Gastroesophageal sphincter (tissue), 4 donors: ENCODE results near the gene TRIM69. TPM values are rescaled to one million over a fixed set of nuclear protein-coding genes. Genes with fewer than 3 reads are reported as not detected.

ENCODE experiments used
- ATAC-seq: fragments of 150-250 bp; one replicate; pipeline ENCODE4 v1.9.1; 2016; ENCODE audit warnings: mild to moderate bottlenecking, moderate library complexity
- H3K27ac ChIP-seq, 4 donors: fragments of 200-600 bp; sonication (generic) in 3 of 4; 1 replicate in 3 of 4; 2 replicates in 1 of 4; pipeline ENCODE4 v1.5.1; 2016 to 2019
- H3K27me3 ChIP-seq: fragments of 200-600 bp; sonication (generic); one replicate; pipeline ENCODE4 v1.5.1; 2019
- H3K36me3 ChIP-seq, 2 donors: fragments of 200-600 bp; sonication (generic); one replicate each; pipeline ENCODE4 v1.5.1; 2019; ENCODE audit warnings: control low read depth in 1 of 2
- H3K4me1 ChIP-seq, 3 donors: fragments of 200-600 bp; sonication (generic); 1 replicate in 2 of 3; 2 replicates in 1 of 3; pipeline ENCODE4 v1.5.1; 2016 to 2019; ENCODE audit warnings: control low read depth in 2 of 3
- H3K4me3 ChIP-seq, 2 donors: fragments of 200-600 bp; sonication (generic); one replicate each; pipeline ENCODE4 v1.5.1; 2019; ENCODE audit warnings: mild to moderate bottlenecking in 1 of 2, moderate library complexity in 1 of 2
- H3K9me3 ChIP-seq, 3 donors: fragments of 200-600 bp; sonication (generic); one replicate each; pipeline ENCODE4 v1.5.1; 2017 to 2019; ENCODE audit warnings: control low read depth in 2 of 3
- EP300 ChIP-seq: sonication (generic); formaldehyde crosslinking; IDR thresholded peaks from one replicate; pipeline ENCODE4 v1.6.1; 2017; ENCODE audit warnings: antibody characterized with exemption, mild to moderate bottlenecking
- POLR2A ChIP-seq, 2 donors: fragments of 450-650 bp; IDR thresholded peaks; one replicate each; pipeline ENCODE4 v1.6.1; 2017; ENCODE audit warnings: antibody characterized with exemption in 2 of 2, mild to moderate bottlenecking in 2 of 2, moderate library complexity in 1 of 2
- POLR2AphosphoS5 ChIP-seq: sonication (generic); formaldehyde crosslinking; IDR thresholded peaks from one replicate; pipeline ENCODE4 v1.6.1; 2017; ENCODE audit warnings: antibody characterized with exemption
- WGBS, 2 donors: methylation state at CpG; one replicate each; pipeline ENCODE4 v1.1.5; 2018; ENCODE audit warnings: low coverage in 1 of 2; 5-methylcytosine and 5-hydroxymethylcytosine counted together
- small RNA-seq, 4 donors: library from RNA; depleted of rRNA; stranded (forward); fragments of <200 nt; gene quantifications; one replicate each; pipeline ENCODE3, GENCODE V24; 2016
- total RNA-seq, 4 donors: library from RNA; depleted of rRNA; stranded (reverse); fragments of >200 nt; gene quantifications; one replicate each; pipeline ENCODE4 v1.1.0, GENCODE V29; 2016
- TF ChIP-seq, protein P1 (sequence below), 4 experiments: fragments of 200-600 bp in 2 of 4; fragments of 450-650 bp in 2 of 4; sonication (generic) in 1 of 4; IDR thresholded peaks; one replicate each; pipeline ENCODE4 v1.5.1; 2017 to 2019; ENCODE audit warnings: antibody characterized with exemption in 4 of 4, mild to moderate bottlenecking in 2 of 4, moderate library complexity in 2 of 4

TRIM69 gene
- total RNA-seq, 4 donors from 2014 or later, result 22.9 to 31.1 (median 24.3) TPM

DNA sequence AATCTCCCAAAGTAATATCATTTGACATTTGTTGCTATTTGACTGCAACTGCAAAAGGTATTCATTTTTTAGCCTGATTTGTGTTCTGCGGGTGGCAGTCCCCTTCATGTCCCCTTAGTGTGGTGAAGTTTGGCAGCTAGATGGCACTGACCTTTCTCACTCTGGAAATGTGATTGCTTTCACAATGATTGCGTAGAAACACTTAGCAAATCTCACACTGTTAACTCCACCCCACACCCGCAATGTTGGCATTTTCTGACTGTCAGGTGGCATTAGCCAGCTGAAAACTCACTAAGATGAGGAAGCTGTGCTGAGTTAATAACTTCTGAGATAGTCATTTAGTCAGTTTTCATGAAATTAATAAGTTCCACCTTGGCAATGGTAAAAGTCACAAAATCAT lies 76.9 kb downstream of the TRIM69 start:
- no peak for ATAC-seq
- 52 to 90% methylated on average over 2 to 3 of the region's 3 CpGs for WGBS, 2 donors
- H3K4me1 ChIP-seq, result no peaks in the 10 kb centered on the region
- H3K27me3 ChIP-seq, result peaks cover 14% of the 10 kb centered on the region
- H3K4me3 ChIP-seq, result no peak overlapping the region
- no peak overlapping the region for H3K27ac ChIP-seq
- TF ChIP-seq, protein P1, sequence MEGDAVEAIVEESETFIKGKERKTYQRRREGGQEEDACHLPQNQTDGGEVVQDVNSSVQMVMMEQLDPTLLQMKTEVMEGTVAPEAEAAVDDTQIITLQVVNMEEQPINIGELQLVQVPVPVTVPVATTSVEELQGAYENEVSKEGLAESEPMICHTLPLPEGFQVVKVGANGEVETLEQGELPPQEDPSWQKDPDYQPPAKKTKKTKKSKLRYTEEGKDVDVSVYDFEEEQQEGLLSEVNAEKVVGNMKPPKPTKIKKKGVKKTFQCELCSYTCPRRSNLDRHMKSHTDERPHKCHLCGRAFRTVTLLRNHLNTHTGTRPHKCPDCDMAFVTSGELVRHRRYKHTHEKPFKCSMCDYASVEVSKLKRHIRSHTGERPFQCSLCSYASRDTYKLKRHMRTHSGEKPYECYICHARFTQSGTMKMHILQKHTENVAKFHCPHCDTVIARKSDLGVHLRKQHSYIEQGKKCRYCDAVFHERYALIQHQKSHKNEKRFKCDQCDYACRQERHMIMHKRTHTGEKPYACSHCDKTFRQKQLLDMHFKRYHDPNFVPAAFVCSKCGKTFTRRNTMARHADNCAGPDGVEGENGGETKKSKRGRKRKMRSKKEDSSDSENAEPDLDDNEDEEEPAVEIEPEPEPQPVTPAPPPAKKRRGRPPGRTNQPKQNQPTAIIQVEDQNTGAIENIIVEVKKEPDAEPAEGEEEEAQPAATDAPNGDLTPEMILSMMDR (IDR thresholded peaks at IDR 0.05), result no peak
- no peak for TF ChIP-seq POLR2AphosphoS5
- no peak for TF ChIP-seq EP300
- TF ChIP-seq POLR2A (IDR thresholded peaks at IDR 0.05), result no peak
- H3K36me3 ChIP-seq, result no peaks in the 10 kb centered on the region
- no peaks in the 10 kb centered on the region for H3K9me3 ChIP-seq

Small RNA genes within 50 kb of the gene (small RNA-seq; reads per million reads assigned to genes)
- gene RF00019, result 0 reads per million in 4 donors

Other genes starting within 250 kb of the TRIM69 start
- 10 to 100 TPM; 57.0 to 60.6 (median 57.0) TPM for gene EIF3J, start 199.4 kb upstream of the TRIM69 start, total RNA-seq
- gene SPG11, start 72.9 kb upstream of the TRIM69 start, total RNA-seq, result 10 to 100 TPM; 45.2 to 82.8 (median 55.5) TPM
- gene PATL2, start 25.2 kb upstream of the TRIM69 start, total RNA-seq, result 1 to 10 TPM in 2 of 4 donors, under 1 TPM in 1, not detected in 1; 0.81 to 1.2 (median 1.1) TPM
- gene B2M, start 25.0 kb upstream of the TRIM69 start, total RNA-seq, result 1,000 to 10,000 TPM; 1,151 to 3,314 (median 1,975) TPM
- not detected for gene TERB2, start 220.2 kb downstream of the TRIM69 start, total RNA-seq